Cortex of kidney (tissue), 1 donor: ENCODE measurements around the gene MEX3A.
"Not testable (repeated sequence)": the region's sequence is repeated elsewhere in the genome, so short reads cannot be mapped to it uniquely, and the experiment has no call there.

Experiments
- DNase-seq: peaks from one replicate; lab custom pipeline; 2025; lab: John Stamatoyannopoulos, UW

Gene MEX3A

DNA sequence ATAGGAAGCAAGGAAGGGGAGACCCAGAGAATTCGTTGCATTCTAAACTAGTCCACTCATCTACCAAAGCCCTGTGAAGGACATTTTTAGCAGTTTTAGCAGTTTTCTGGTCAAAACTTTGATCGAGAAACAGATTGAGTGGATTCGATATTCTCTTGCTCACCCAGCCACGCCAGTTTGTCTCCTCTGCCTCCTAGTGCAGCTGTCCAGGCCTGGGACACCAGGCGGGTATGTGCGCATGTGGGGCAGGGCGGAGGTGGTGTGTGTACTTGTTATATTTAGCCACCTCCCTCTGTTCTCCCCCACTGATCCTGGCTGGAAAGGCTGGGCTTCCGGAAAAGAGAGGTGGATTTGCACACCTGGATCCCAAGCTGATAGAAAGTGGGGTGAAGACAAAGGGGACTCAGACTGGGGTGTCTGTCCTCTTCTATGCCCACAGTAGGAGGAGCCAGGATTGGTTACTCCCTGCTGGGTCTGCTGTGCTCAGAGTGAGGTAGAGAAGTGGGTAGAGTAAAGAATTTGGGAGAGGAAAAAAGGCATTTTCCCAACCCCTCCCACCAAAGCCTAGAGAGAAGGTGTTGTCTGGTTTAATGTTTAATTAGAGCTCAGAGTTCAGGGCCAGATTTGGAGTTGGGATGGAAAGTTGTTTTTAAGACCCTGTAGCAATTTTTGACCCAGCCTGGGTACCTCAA, 36.1 kb upstream of the MEX3A start:
- DNase-seq: no peak

- DNase-seq: no peak
Measured at GRCh38 chr1:156117414-156118176, 35.3 kb upstream of the MEX3A start.

DNA sequence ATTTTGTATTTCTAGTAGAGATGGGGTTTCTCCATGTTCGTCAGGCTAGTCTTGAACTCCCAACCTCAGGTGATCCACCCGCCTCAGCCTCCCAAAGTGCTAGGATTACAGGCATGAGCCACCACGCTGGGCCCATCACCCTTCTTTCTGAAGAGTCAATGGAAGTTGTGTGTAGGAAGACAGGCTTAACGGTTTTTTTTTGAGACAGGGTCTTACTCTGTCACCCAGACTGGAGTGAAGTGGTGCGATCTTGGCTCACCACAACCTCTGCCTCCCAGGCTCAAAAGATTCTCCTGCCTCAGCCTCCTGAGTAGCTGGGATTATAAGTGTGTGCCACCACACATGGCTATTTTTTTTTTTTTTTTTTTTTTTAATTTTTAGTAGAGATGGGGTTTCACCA, 34.5 kb upstream of the MEX3A start:
- DNase-seq: not testable (repeated sequence)

DNA sequence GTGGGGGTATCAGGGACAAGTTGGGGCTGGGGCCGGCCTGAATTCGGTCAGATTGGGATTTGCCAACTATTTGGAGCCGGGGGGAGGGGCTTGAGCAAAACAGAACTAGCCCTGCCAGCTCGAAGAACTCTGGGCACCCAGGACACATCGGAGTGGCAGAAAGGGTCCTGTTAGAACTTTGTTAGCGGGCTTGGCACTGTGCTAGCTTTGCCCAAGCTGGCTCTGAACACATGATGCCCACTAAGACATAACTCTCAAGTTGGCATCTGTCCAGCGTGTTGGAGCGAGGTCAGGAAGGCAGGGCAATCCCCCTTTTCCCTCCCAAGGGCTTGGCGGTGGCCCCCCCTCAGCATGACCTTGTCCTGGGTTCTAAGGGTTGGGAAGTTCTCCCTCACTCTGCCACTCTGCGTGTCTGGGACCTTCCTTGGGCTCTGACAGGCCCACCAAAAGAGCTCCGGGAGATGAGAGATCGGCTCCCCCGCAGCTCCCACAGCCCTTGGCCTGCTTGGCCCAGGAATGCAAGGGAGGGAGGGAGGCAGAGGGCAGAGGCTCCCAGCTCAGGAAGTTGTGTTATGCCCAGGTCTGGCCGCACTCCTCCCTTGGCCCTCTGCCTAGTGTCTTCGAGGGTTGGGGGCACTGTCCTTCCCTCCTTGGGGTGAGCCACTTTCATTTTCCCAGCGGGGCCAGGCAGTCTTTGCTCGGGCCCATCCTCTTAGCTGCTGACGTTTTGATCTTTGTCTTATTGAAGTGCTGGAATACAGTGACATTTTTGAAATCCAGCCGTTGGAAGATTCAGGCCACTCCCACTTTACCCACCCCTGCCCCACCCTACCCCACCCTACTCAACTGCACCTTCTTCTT, 33.5 kb upstream of the MEX3A start:
- no peak for DNase-seq

DNA sequence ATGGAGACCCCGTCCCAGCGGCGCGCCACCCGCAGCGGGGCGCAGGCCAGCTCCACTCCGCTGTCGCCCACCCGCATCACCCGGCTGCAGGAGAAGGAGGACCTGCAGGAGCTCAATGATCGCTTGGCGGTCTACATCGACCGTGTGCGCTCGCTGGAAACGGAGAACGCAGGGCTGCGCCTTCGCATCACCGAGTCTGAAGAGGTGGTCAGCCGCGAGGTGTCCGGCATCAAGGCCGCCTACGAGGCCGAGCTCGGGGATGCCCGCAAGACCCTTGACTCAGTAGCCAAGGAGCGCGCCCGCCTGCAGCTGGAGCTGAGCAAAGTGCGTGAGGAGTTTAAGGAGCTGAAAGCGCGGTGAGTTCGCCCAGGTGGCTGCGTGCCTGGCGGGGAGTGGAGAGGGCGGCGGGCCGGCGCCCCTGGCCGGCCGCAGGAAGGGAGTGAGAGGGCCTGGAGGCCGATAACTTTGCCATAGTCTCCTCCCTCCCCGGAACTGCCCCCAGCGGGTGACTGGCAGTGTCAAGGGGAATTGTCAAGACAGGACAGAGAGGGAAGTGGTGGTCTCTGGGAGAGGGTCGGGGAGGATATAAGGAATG, 32.8 kb upstream of the MEX3A start:
- no peak for DNase-seq

GRCh38 chr1:156114101-156114918, 32.0 kb upstream of the MEX3A start, which contains the start of gene LMNA:
LMNA (plus strand) TSS chr1:156114711; CDS start chr1:156114919, 208 bp downstream.
- DNase-seq: no peak

DNA sequence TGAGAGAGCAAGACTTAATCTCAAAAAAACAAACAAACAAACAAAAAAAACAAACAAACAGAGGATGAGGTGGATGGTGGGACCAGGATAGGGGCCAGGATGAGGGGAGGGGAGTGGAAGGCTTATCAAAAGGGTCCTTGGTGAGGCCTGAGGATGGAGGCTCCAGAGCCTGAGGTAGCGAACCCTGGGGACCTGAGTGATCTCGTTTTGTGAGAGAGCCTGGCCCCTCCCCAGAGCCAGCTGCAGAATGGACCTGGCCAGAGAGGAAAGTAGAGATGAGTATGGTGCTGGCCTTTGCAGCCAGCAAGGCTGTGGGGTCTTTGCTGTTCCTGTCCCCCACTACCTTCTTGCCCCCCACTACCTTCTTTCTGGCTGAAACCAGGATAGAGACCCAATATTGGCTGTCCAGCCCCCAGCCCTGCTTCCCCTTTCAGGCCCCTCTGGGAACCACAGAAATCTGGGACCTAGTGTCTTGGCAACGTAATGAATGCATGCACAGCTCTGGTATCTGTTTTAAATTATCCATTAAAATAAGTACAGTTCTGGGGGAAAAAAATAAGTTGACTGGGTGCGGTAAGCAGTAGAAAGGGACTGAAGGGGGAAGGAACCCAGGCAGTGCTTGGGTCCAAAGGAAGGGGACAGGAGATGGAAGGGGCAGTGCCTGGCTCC, 31.2 kb upstream of the MEX3A start:
- no peak for DNase-seq

DNA sequence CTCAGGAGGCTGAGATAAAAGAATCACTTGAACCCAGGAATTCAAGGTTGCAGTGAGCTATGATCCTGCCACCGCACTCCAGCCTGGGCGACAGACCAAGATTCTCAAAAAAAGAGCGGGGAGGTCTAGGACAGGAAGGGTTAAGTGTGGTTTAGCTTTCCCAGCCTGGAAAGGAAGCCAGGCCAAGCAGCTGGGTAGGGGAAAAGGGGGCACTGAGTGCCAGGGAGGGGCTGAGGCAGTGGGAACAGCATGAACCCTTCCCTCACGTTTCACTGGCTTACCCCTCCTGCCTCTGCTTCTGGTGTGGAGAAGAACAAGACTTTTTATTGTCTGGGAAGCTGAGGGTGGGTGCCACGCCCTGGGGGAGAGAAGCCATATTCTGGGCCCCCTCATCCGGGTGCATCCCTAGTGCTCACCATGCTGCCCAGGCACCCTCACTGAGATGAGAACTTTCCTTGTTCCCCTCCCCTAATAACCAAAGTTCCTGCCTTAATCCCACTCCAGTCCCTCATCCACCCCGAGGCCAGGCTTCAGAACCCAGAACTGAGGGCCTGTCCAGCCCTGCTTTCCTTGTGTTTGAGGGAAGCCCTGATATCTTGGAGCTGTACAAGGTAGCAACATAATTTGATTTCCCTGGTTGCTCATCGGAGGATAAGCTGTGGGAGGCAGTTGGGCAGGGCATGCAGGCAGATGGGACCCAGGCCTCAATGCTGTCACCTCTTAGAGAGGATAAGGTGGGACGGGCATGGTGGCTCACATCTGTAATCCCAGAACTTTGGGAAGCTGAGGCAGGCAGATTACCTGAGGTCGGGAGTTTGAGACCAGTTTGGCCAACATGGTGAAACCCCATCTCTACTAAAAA, 30.2 kb upstream of the MEX3A start:
- no peak for DNase-seq

GRCh38 chr1:156111355-156111962, 29.2 kb upstream of the MEX3A start:
- no peak for DNase-seq

- DNase-seq: no peak
Measured at GRCh38 chr1:156110252-156110651, 28.0 kb upstream of the MEX3A start.

DNA sequence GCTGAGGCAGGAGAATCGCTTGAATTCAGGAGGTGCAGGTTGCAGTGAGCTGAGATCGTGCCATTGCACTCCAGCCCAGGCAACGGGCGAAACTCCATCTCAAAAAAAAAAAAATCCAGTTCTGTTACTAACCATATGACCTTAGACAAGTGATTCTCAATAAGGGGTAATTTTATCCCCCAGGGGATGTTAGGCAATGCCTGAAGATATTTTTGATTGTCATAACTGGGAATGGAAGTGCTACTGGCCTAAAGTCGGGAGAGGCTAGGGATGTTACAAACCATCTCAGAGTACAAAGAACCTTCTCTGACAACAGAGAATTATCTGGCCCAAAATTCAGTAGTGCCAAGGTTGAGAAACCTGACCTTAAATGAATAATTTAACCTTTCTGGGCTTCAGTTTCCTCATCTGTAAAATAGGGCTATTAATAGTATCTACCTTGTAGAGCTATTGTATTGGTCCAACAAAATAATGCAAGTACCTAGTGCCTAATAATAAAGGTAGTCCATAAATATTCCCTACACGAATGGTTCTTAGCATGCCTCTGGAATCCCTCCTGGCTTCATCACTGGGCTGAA, 26.5 kb upstream of the MEX3A start:
- DNase-seq: no peak

GRCh38 chr1:156108057-156108456, 25.8 kb upstream of the MEX3A start:
- no peak for DNase-seq

GRCh38 chr1:156106624-156107488, 24.6 kb upstream of the MEX3A start:
- no peak for DNase-seq

- no peak for DNase-seq
Measured at GRCh38 chr1:156104861-156105832, 22.9 kb upstream of the MEX3A start.

DNA sequence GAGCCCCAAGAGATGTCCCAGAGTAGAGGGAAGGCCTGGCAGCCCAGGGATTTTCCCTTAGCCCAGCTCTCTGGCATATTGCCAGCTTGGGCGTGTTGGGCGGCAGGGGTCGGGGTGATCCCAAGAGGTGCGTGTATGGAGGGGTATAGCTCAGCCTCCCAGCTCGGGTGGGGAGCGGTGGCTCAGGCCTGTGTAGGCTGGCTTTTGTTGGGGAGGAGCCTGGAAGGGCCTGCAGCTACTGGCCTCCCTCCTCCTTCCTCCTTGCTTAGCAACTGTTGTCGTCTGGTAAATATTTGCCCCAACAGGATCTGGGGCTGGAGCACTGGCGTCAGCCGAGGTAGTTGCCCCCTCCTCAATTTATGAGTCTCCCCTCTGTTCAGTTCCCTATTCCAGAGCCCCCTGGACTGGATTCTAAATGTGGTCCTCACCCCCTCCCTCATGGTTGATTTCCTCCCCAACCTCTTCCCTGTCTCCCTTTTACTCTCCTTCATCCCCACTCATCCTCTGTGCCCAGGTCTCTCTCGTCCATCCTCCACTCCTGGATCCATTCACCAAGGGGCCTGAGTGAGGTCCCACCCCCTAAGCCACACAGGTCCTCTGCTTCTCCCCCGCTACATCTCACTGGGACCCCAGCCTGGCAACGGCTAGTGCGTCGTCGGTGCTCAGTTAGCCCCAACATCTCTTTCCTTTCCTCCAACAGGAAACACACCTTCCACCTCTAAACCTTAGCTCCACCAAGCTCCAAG, 22.0 kb upstream of the MEX3A start:
- DNase-seq: no peak

GRCh38 chr1:156103521-156103947, 21.3 kb upstream of the MEX3A start:
- no peak for DNase-seq
